ENCODE data around the gene KDM3B. TPM values are rescaled to one million over a fixed set of nuclear protein-coding genes. Genes with fewer than 3 reads are reported as not detected.

Gene KDM3B
- polyA plus RNA-seq, 1 of the 3 experiments (the other 2 are of a cell fraction): 22.4 TPM

GRCh38 chr5:138305797-138306196 lies 46.7 kb upstream of the KDM3B start:
- TF ChIP-seq ZBTB33 (IDR thresholded peaks at IDR 0.05; ENCODE audit: borderline replicate concordance, low read depth) (no peak), RFX5 (IDR thresholded peaks at IDR 0.05; ENCODE audit: low read length) (no peak), FOXJ3 (CRISPR knock-in tag; IDR thresholded peaks at IDR 0.05) (no peak)
- Histone ChIP-seq H3K27ac (ENCODE audit: low read depth in 2 of 2, low read length in 1 of 2) (no peak overlapping the region), H3K36me3 (replicated peaks in 1 of 2; ENCODE audit: control insufficient read depth in 1 of 2, insufficient read depth in 2 of 2, low read length in 1 of 2) (no peaks in the 10 kb centered on the region), H3K79me2 (ENCODE audit: insufficient read depth) (no peaks in the 10 kb centered on the region), H3K9me3 (no peaks in the 10 kb centered on the region), H3K9me2 (no peaks in the 10 kb centered on the region), H3K4me3 (ENCODE audit: low read depth in 2 of 2, low read length in 1 of 2) (no peak overlapping the region), H2AFZ (ENCODE audit: low read depth) (no peak overlapping the region), H3K27me3 (ENCODE audit: insufficient read depth) (no peaks in the 10 kb centered on the region), H3F3A (replicated peaks; ENCODE audit: insufficient read depth) (no peaks in the 10 kb centered on the region), H3K4me2 (no peak overlapping the region), H3K4me1 (ENCODE audit: control insufficient read depth in 1 of 2, insufficient read depth in 2 of 2, low read depth in 1 of 2, low read length in 1 of 2) (no peaks in the 10 kb centered on the region), H3K9ac (no peak overlapping the region), H4K20me1 (ENCODE audit: insufficient read depth) (no peaks in the 10 kb centered on the region)
- CTCF ChIA-PET: interaction anchor here (1.3 to 2.3 kb wide), 3 partner anchors 23 to 83 kb away, joined by 5 to 11 read pairs (median 5); partner anchors contain the start of gene KDM3B
- POLR2A ChIA-PET: no interaction called here
- WGBS (ENCODE audit: low lambda C conversion rate): 100% methylated on average over 1 of the region's 1 CpG
- DNase-seq: no peak

- Histone ChIP-seq H3K9me3 (no peaks in the 10 kb centered on the region), H3K27me3 (ENCODE audit: insufficient read depth) (no peaks in the 10 kb centered on the region), H4K20me1 (ENCODE audit: insufficient read depth) (no peaks in the 10 kb centered on the region), H3K27ac (ENCODE audit: low read depth in 2 of 2, low read length in 1 of 2) (no peak overlapping the region), H3K4me3 (ENCODE audit: low read depth in 2 of 2, low read length in 1 of 2) (no peak overlapping the region), H3K4me2 (no peak overlapping the region), H2AFZ (ENCODE audit: low read depth) (no peak overlapping the region), H3K9ac (no peak overlapping the region), H3K9me2 (no peaks in the 10 kb centered on the region), H3K4me1 (ENCODE audit: control insufficient read depth in 1 of 2, insufficient read depth in 2 of 2, low read depth in 1 of 2, low read length in 1 of 2) (no peaks in the 10 kb centered on the region), H3K36me3 (replicated peaks in 1 of 2; ENCODE audit: control insufficient read depth in 1 of 2, insufficient read depth in 2 of 2, low read length in 1 of 2) (peaks cover 0 to 5% of the 10 kb centered on the region in 2 experiments), H3F3A (replicated peaks; ENCODE audit: insufficient read depth) (no peaks in the 10 kb centered on the region), H3K79me2 (ENCODE audit: insufficient read depth) (no peaks in the 10 kb centered on the region)
- ChIA-PET POLR2A (no interaction called here), CTCF (interaction anchor here (0.9 kb wide), 1 partner anchor 11 kb away, joined by 3 read pairs; no protein-coding TSS in a partner anchor)
- TF ChIP-seq SMC3 (IDR thresholded peaks at IDR 0.05; ENCODE audit: low read depth, low read length): no peak
- no peak for TF ChIP-seq TCF12 (IDR thresholded peaks at IDR 0.05)
- TF ChIP-seq FOXM1 (IDR thresholded peaks at IDR 0.05; ENCODE audit: low read depth): no peak
- TF ChIP-seq TAF1 (IDR thresholded peaks at IDR 0.05; ENCODE audit: borderline replicate concordance, low read depth, low read length): no peak
- TF ChIP-seq SIN3A (IDR thresholded peaks at IDR 0.05; ENCODE audit: borderline replicate concordance, low read depth, low read length): no peak
- no peak for TF ChIP-seq JUND (IDR thresholded peaks at IDR 0.05)
- no peak for DNase-seq
- WGBS (ENCODE audit: low lambda C conversion rate): 87% methylated on average over 1 of the region's 7 CpGs
These were observed 36.7 kb upstream of the KDM3B start for GRCh38 chr5:138315751-138316278.

- Histone ChIP-seq H4K20me1 (ENCODE audit: insufficient read depth) (no peaks in the 10 kb centered on the region), H3K4me1 (ENCODE audit: control insufficient read depth in 1 of 2, insufficient read depth in 2 of 2, low read depth in 1 of 2, low read length in 1 of 2) (no peaks in the 10 kb centered on the region), H3K4me3 (ENCODE audit: low read depth in 2 of 2, low read length in 1 of 2) (no peak overlapping the region), H3K9me2 (no peaks in the 10 kb centered on the region), H3K27ac (ENCODE audit: low read depth in 2 of 2, low read length in 1 of 2) (no peak overlapping the region), H2AFZ (ENCODE audit: low read depth) (no peak overlapping the region), H3F3A (replicated peaks; ENCODE audit: insufficient read depth) (no peaks in the 10 kb centered on the region), H3K4me2 (no peak overlapping the region), H3K36me3 (replicated peaks in 1 of 2; ENCODE audit: control insufficient read depth in 1 of 2, insufficient read depth in 2 of 2, low read length in 1 of 2) (peaks cover 0 to 5% of the 10 kb centered on the region in 2 experiments), H3K27me3 (ENCODE audit: insufficient read depth) (no peaks in the 10 kb centered on the region), H3K9me3 (no peaks in the 10 kb centered on the region), H3K79me2 (ENCODE audit: insufficient read depth) (no peaks in the 10 kb centered on the region), H3K9ac (no peak overlapping the region)
- no peak for DNase-seq
- TF ChIP-seq MEF2A (IDR thresholded peaks at IDR 0.05; ENCODE audit: borderline replicate concordance, low read depth) (no peak), REST (IDR thresholded peaks at IDR 0.05; ENCODE audit: low read depth, low read length) (no peak), CHD2 (IDR thresholded peaks at IDR 0.05; ENCODE audit: low read length, partially characterized antibody) (no peak), EZH2phosphoT487 (IDR thresholded peaks at IDR 0.05; ENCODE audit: borderline replicate concordance, low read depth) (no peak), ELF1 (IDR thresholded peaks at IDR 0.05) (no peak)
- 80% methylated on average over 3 of the region's 3 CpGs for WGBS (ENCODE audit: low lambda C conversion rate)
- ChIA-PET CTCF (interaction anchor here (0.8 to 3.5 kb wide), 4 partner anchors 11 to 280 kb away, joined by 3 to 18 read pairs (median 3); partner anchors contain the start of gene KDM3B), POLR2A (no interaction called here)
These were observed 36.1 kb upstream of the KDM3B start for GRCh38 chr5:138316355-138316754.

Data from SK-N-SH (cell line).